Measurements from ENCODE around the gene GALK2. TPM values are rescaled to one million over a fixed set of nuclear protein-coding genes. Genes with fewer than 3 reads are reported as not detected.
"Not testable (repeated sequence)": the region's sequence is repeated elsewhere in the genome, so short reads cannot be mapped to it uniquely, and the experiment has no call there.

The GALK2 gene
- total and polyA plus RNA-seq, 2 donors = 13.9 to 35.0 TPM

DNA sequence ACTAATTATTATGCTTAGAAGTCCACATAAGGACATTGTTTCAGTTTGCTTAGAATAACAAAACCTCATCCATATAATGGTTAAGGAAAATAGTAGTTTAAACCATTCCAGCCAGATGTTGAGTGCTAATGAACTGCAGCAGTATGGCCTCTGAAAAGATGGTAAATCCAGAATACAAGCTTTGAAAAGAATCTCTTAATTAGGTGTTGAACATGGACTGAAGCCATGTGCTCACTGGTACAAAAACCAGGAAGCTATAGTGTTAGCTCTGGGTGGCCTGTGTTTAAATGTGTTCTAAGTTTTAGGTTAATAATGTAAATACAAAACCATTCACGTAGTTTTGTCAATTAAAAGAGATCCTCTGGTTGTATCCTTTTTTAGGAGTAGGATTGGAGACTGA, 78.2 kb downstream of the GALK2 start:
- no peak overlapping the region for H3K4me3 ChIP-seq (ENCODE audit: low read length in 2 of 2)
- H3K36me3 ChIP-seq (ENCODE audit: control insufficient read depth in 2 of 2, insufficient read depth in 2 of 2, low read length in 1 of 2) = peaks cover 0 to 8% of the 10 kb centered on the region in 2 donors
- no peak overlapping the region for H3K27ac ChIP-seq (ENCODE audit: low read depth in 1 of 2, low read length in 1 of 2)
- no peaks in the 10 kb centered on the region for H3K9me3 ChIP-seq (ENCODE audit: control insufficient read depth in 2 of 2, insufficient read depth in 1 of 2, low read length in 1 of 2)
- WGBS = 98% methylated on average over 1 of the region's 1 CpG
- no peaks in the 10 kb centered on the region for H3K27me3 ChIP-seq (ENCODE audit: control insufficient read depth in 2 of 2, insufficient read depth in 1 of 2, low read length in 1 of 2)
- no peak for DNase-seq (ENCODE audit: low read depth in 6 of 9, low spot score in 9 of 9)
- H3K4me1 ChIP-seq (ENCODE audit: control insufficient read depth in 2 of 2, insufficient read depth in 2 of 2, low read length in 2 of 2) = no peaks in the 10 kb centered on the region

GRCh38 chr15:49255966-49256759, 86.1 kb downstream of the GALK2 start:
- H3K27me3 ChIP-seq (ENCODE audit: control insufficient read depth in 2 of 2, insufficient read depth in 1 of 2, low read length in 1 of 2) = no peaks in the 10 kb centered on the region
- 93% methylated on average over 6 of the region's 6 CpGs for WGBS
- no peaks in the 10 kb centered on the region for H3K36me3 ChIP-seq (ENCODE audit: control insufficient read depth in 2 of 2, insufficient read depth in 2 of 2, low read length in 1 of 2)
- no peak for DNase-seq (ENCODE audit: low read depth in 6 of 9, low spot score in 9 of 9)
- no peaks in the 10 kb centered on the region for H3K9me3 ChIP-seq (ENCODE audit: control insufficient read depth in 2 of 2, insufficient read depth in 1 of 2, low read length in 1 of 2)
- no peaks in the 10 kb centered on the region for H3K4me1 ChIP-seq (ENCODE audit: control insufficient read depth in 2 of 2, insufficient read depth in 2 of 2, low read length in 2 of 2)
- H3K4me3 ChIP-seq (ENCODE audit: low read length in 2 of 2) = no peak overlapping the region
- no peak overlapping the region for H3K27ac ChIP-seq (ENCODE audit: low read depth in 1 of 2, low read length in 1 of 2)

DNA sequence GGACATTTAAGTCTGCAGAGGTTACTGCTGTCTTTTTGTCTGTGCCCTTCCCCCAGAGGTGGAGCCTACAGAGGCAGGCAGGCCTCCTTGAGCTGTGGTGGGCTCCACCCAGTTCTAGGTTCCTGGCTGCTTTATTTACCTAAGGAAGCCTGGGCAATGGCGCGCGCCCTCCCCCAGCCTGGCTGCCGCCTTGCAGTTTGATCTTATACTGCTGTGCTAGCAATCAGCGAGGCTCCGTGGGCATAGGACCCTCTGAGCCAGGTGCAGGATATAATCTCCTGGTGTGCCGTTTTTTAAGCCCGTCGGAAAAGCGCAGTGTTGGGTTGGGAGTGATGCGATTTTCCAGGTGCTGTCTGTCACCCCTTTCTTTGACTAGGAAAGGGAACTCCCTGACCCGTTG, 95.1 kb downstream of the GALK2 start:
- WGBS = 99% methylated on average over 12 of the region's 12 CpGs
- not testable (repeated sequence) for DNase-seq (ENCODE audit: low read depth in 6 of 9, low spot score in 9 of 9); H3K4me1 ChIP-seq (ENCODE audit: control insufficient read depth in 2 of 2, insufficient read depth in 2 of 2, low read length in 2 of 2); H3K4me3 ChIP-seq (ENCODE audit: low read length in 2 of 2); H3K9me3 ChIP-seq (ENCODE audit: control insufficient read depth in 2 of 2, insufficient read depth in 1 of 2, low read length in 1 of 2); H3K36me3 ChIP-seq (ENCODE audit: control insufficient read depth in 2 of 2, insufficient read depth in 2 of 2, low read length in 1 of 2); H3K27ac ChIP-seq (ENCODE audit: low read depth in 1 of 2, low read length in 1 of 2); H3K27me3 ChIP-seq (ENCODE audit: control insufficient read depth in 2 of 2, insufficient read depth in 1 of 2, low read length in 1 of 2)

DNA sequence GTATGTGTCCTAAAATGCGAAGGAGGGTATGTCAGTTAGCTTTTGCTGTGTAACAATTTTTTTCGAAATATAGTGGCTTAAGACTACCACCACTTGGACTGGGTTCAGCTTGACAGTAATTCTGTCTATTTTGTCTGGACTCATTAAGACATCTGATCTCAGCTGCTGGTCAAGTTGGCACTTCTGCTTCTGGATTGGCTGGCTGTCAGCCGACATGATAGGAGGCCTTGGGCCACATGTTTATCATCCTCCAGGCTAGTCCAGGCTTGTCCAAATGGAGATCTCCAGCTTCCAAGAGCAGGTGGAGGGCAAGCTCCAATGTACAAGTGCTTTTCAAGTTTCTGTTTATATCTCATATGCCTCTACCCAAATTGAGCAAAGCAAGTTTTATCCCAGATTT, 95.9 kb downstream of the GALK2 start:
- no peaks in the 10 kb centered on the region for H3K27me3 ChIP-seq (ENCODE audit: control insufficient read depth in 2 of 2, insufficient read depth in 1 of 2, low read length in 1 of 2)
- no peaks in the 10 kb centered on the region for H3K9me3 ChIP-seq (ENCODE audit: control insufficient read depth in 2 of 2, insufficient read depth in 1 of 2, low read length in 1 of 2)
- no peak for DNase-seq (ENCODE audit: low read depth in 6 of 9, low spot score in 9 of 9)
- no peak overlapping the region for H3K27ac ChIP-seq (ENCODE audit: low read depth in 1 of 2, low read length in 1 of 2)
- H3K36me3 ChIP-seq (ENCODE audit: control insufficient read depth in 2 of 2, insufficient read depth in 2 of 2, low read length in 1 of 2) = no peaks in the 10 kb centered on the region
- 97% methylated on average over 3 of the region's 3 CpGs for WGBS
- H3K4me3 ChIP-seq (ENCODE audit: low read length in 2 of 2) = no peak overlapping the region
- H3K4me1 ChIP-seq (ENCODE audit: control insufficient read depth in 2 of 2, insufficient read depth in 2 of 2, low read length in 2 of 2) = no peaks in the 10 kb centered on the region

DNA sequence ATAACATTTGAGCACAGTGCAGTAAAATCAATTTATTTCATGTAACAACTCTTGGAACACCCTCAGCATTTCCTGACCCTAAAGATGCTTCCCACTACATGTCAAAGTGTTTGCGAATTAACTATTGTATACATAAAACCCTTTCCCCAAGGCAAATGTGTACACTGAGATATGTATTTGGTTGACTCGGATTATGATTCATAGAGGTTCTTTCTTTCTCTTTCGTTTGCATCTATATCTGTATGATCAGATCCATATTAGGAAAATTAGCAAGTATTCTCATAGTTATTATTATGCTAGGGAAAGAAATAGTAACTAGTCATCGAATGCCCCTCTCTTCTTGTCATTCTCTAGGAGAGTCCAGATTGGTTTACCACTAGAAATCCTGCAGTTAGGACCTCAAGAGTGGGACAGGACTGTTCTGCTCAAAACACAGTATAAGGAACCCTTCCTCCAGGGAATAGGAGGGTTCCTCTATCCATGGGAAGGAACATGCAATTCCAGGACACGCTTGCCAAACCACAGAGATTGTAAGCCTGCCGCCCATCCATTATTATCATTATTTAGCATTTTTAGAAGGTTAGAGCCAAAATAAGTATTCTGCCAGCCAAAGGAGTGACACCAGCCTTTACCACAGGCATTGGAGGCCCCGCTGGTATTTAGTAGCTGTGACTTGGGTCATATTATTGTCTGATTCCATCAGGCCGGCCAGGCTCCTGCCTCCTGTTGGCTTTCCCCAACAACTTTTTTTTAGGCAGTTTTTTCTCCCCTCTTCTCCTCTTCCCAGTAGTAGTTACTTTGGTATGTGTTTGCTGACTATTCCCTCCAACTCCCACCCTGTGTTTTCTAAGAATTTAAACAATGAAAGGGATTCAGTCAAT, 100.7 kb downstream of the GALK2 start:
- Histone ChIP-seq H3K4me3 (ENCODE audit: low read length in 2 of 2) (no peak overlapping the region), H3K36me3 (ENCODE audit: control insufficient read depth in 2 of 2, insufficient read depth in 2 of 2, low read length in 1 of 2) (no peaks in the 10 kb centered on the region), H3K27ac (ENCODE audit: low read depth in 1 of 2, low read length in 1 of 2) (no peak overlapping the region), H3K4me1 (ENCODE audit: control insufficient read depth in 2 of 2, insufficient read depth in 2 of 2, low read length in 2 of 2) (no peaks in the 10 kb centered on the region), H3K9me3 (ENCODE audit: control insufficient read depth in 2 of 2, insufficient read depth in 1 of 2, low read length in 1 of 2) (no peaks in the 10 kb centered on the region), H3K27me3 (ENCODE audit: control insufficient read depth in 2 of 2, insufficient read depth in 1 of 2, low read length in 1 of 2) (no peaks in the 10 kb centered on the region)
- WGBS = 90% methylated on average over 8 of the region's 8 CpGs
- no peak for DNase-seq (ENCODE audit: low read depth in 6 of 9, low spot score in 9 of 9)

DNA sequence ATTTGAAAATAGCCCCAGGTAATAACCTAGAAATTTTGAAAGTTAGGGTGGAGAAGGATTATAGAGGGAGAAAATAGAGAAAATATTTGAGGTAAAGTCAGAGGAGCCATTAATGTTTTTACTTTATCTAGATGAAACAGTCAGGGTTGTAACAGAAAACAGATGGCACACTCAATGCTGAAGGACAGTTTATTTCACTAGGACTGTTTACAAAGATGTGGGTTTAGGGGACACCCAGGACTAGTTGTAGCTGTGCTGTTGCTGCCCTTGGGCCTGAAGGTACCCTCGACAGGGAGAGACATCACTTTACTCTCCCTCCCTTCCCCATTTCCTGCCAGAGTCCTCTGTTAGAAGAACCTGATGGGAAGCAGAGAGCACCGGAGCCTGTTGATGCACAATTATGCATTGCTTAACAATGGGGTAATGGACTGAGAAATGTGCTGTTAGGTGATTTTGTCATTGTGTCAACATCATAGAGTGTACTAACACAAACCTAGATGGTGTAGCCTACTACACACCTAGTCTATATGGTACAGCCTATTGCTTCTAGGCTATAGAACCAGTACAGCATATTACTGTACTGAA, 103.8 kb downstream of the GALK2 start:
- H3K4me1 ChIP-seq (ENCODE audit: control insufficient read depth in 2 of 2, insufficient read depth in 2 of 2, low read length in 2 of 2) = no peaks in the 10 kb centered on the region

GRCh38 chr15:49278751-49279150, 108.7 kb downstream of the GALK2 start:
- H3K27me3 ChIP-seq (ENCODE audit: control insufficient read depth in 2 of 2, insufficient read depth in 1 of 2, low read length in 1 of 2) = no peaks in the 10 kb centered on the region
- no peak overlapping the region for H3K27ac ChIP-seq (ENCODE audit: low read depth in 1 of 2, low read length in 1 of 2)
- H3K4me3 ChIP-seq (ENCODE audit: low read length in 2 of 2) = no peak overlapping the region
- DNase-seq (ENCODE audit: low read depth in 6 of 9, low spot score in 9 of 9) = no peak
- 97% methylated on average over 5 of the region's 5 CpGs for WGBS
- H3K4me1 ChIP-seq (ENCODE audit: control insufficient read depth in 2 of 2, insufficient read depth in 2 of 2, low read length in 2 of 2) = no peaks in the 10 kb centered on the region
- H3K36me3 ChIP-seq (ENCODE audit: control insufficient read depth in 2 of 2, insufficient read depth in 2 of 2, low read length in 1 of 2) = peaks cover 0 to 6% of the 10 kb centered on the region in 2 donors
- no peaks in the 10 kb centered on the region for H3K9me3 ChIP-seq (ENCODE audit: control insufficient read depth in 2 of 2, insufficient read depth in 1 of 2, low read length in 1 of 2)

More for the DNA sequence above, 103.8 kb downstream of the GALK2 start:
- Histone ChIP-seq H3K27me3 (ENCODE audit: control insufficient read depth in 2 of 2, insufficient read depth in 1 of 2, low read length in 1 of 2) (no peaks in the 10 kb centered on the region), H3K36me3 (ENCODE audit: control insufficient read depth in 2 of 2, insufficient read depth in 2 of 2, low read length in 1 of 2) (no peaks in the 10 kb centered on the region), H3K9me3 (ENCODE audit: control insufficient read depth in 2 of 2, insufficient read depth in 1 of 2, low read length in 1 of 2) (no peaks in the 10 kb centered on the region), H3K27ac (ENCODE audit: low read depth in 1 of 2, low read length in 1 of 2) (no peak overlapping the region), H3K4me3 (ENCODE audit: low read length in 2 of 2) (no peak overlapping the region)
- no peak for DNase-seq (ENCODE audit: low read depth in 6 of 9, low spot score in 9 of 9)
- 96% methylated on average over 2 of the region's 2 CpGs for WGBS

- Histone ChIP-seq H3K9me3 (ENCODE audit: control insufficient read depth in 2 of 2, insufficient read depth in 1 of 2, low read length in 1 of 2) (no peaks in the 10 kb centered on the region), H3K27ac (ENCODE audit: low read depth in 1 of 2, low read length in 1 of 2) (no peak overlapping the region), H3K27me3 (ENCODE audit: control insufficient read depth in 2 of 2, insufficient read depth in 1 of 2, low read length in 1 of 2) (no peaks in the 10 kb centered on the region), H3K36me3 (ENCODE audit: control insufficient read depth in 2 of 2, insufficient read depth in 2 of 2, low read length in 1 of 2) (peaks cover 4 to 9% of the 10 kb centered on the region in 2 donors), H3K4me3 (ENCODE audit: low read length in 2 of 2) (no peak overlapping the region), H3K4me1 (ENCODE audit: control insufficient read depth in 2 of 2, insufficient read depth in 2 of 2, low read length in 2 of 2) (no peaks in the 10 kb centered on the region)
- 97% methylated on average over 4 of the region's 4 CpGs for WGBS
- no peak for DNase-seq (ENCODE audit: low read depth in 6 of 9, low spot score in 9 of 9)
Measured at GRCh38 chr15:49279521-49280456, 109.7 kb downstream of the GALK2 start.

All from thymus (tissue), 11 donors.